Sigmoid colon (tissue), 7 donors: ENCODE results near the gene C14orf93. TPM values are rescaled to one million over a fixed set of nuclear protein-coding genes. Genes with fewer than 3 reads are reported as not detected.

Experiments used
- DNase-seq: peaks from one replicate; pipeline ENCODE4 v3.0.0-alpha.2; 2019
- H3K27ac ChIP-seq, 4 donors: fragments of 200-600 bp; sonication (generic); one replicate each; pipeline ENCODE4 v1.5.1; 2016 to 2019; ENCODE audit warnings: mild to moderate bottlenecking in 1 of 4
- H3K27me3 ChIP-seq, 3 donors: fragments of 200-600 bp; sonication (generic); one replicate each; pipeline ENCODE4 v1.5.1; 2019; ENCODE audit warnings: mild to moderate bottlenecking in 1 of 3
- H3K36me3 ChIP-seq, 4 donors: fragments of 200-600 bp; sonication (generic); one replicate each; pipeline ENCODE4 v1.5.1; 2016 to 2019
- H3K4me1 ChIP-seq, 4 donors: fragments of 200-600 bp; sonication (generic); one replicate each; pipeline ENCODE4 v1.5.1; 2017 to 2019
- H3K4me3 ChIP-seq, 4 donors: fragments of 200-600 bp; sonication (generic); one replicate each; pipeline ENCODE4 v1.5.1; 2017 to 2019; ENCODE audit warnings: mild to moderate bottlenecking in 2 of 4, moderate library complexity in 1 of 4
- H3K9me3 ChIP-seq, 4 donors: fragments of 200-600 bp in 3 of 4; sonication (generic) in 3 of 4; one replicate each; pipeline versions ENCODE4 v1.5.1 to v1.6.1; 2013 to 2019
- CTCF ChIP-seq, 4 experiments: fragments of 450-650 bp in 3 of 4; fragments of 200-600 bp in 1 of 4; IDR thresholded peaks; one replicate each; pipeline ENCODE4 v1.5.1; 2016 to 2019; ENCODE audit warnings: antibody characterized with exemption in 4 of 4, mild to moderate bottlenecking in 3 of 4, moderate library complexity in 2 of 4
- EP300 ChIP-seq, 4 donors: sonication (generic); formaldehyde crosslinking; IDR thresholded peaks; one replicate each; pipeline ENCODE4 v1.6.1; 2017; ENCODE audit warnings: antibody characterized with exemption in 4 of 4
- POLR2A ChIP-seq, 2 donors: fragments of 450-650 bp; IDR thresholded peaks; one replicate each; pipeline ENCODE4 v1.6.1; 2016; ENCODE audit warnings: antibody characterized with exemption in 2 of 2, mild to moderate bottlenecking in 2 of 2, moderate library complexity in 2 of 2
- POLR2AphosphoS5 ChIP-seq, 4 donors: sonication (generic); formaldehyde crosslinking; IDR thresholded peaks; one replicate each; pipeline ENCODE4 v1.6.1; 2017; ENCODE audit warnings: antibody characterized with exemption in 4 of 4
- WGBS, 2 donors: extraction: QIAGEN DNeasy Blood & Tissue Kit; methylation state at CpG; one replicate each; pipeline ENCODE4 v1.1.7; 2013; 5-methylcytosine and 5-hydroxymethylcytosine counted together
- intact Hi-C: fragments of 100-400 bp; cut with DNase I; formaldehyde crosslinking; loops from one replicate; pipeline ENCODE4 v1.15.1; 2023
- polyA plus RNA-seq, 3 donors: library from polyadenylated mRNA; stranded (reverse); fragments of 200-250 nt; gene quantifications; one replicate each; pipeline ENCODE4 v1.2.3, GENCODE V29; 2013
- total RNA-seq, 4 donors: library from RNA; depleted of rRNA; stranded (reverse); fragments of >200 nt; gene quantifications; one replicate each; pipeline ENCODE4 v1.1.0, GENCODE V29; 2016
- donor health status: healthy with polysubstance abuse.
- donor health status: Bipolar disorder and iron deficiency.
- donor health status: healthy.

C14orf93 gene
- total and polyA plus RNA-seq, 7 donors, result 7.4 to 19.9 (median 10.6) TPM

GRCh38 chr14:22982477-22983245, 27.3 kb downstream of the C14orf93 start, which contains the start of gene AJUBA:
Gene AJUBA (minus strand): TSS chr14:22982551. CDS start chr14:22982266, 285 bp downstream.
- TF ChIP-seq POLR2AphosphoS5 (IDR thresholded peaks at IDR 0.05) (peak; percentile 12 to 67 (median 51)), CTCF (IDR thresholded peaks at IDR 0.05) (peak in 1 of 4 experiments; percentile 18), EP300 (IDR thresholded peaks at IDR 0.05) (no peak), POLR2A (IDR thresholded peaks at IDR 0.05) (peak; percentile 14 to 33)
- H3K4me1 ChIP-seq, result peaks cover 0 to 52% (median 33%) of the 10 kb centered on the region in 4 donors
- WGBS, 2 donors, result 1% methylated on average over 48 of the region's 48 CpGs
- H3K27ac ChIP-seq, result peak within 1 kb of the TSS; percentile 80 to 88 (median 84)
- peaks cover 0 to 6% (median 0%) of the 10 kb centered on the region in 3 donors for H3K27me3 ChIP-seq
- peak; percentile 93 for DNase-seq
- no peaks in the 10 kb centered on the region for H3K9me3 ChIP-seq
- peaks cover 0 to 4% (median 0%) of the 10 kb centered on the region in 4 donors for H3K36me3 ChIP-seq
- intact Hi-C loops, result loop anchor here (2.0 to 10.0 kb wide), 4 partner anchors 24 to 418 kb away; partner anchors contain the start of genes LRP10 and PRMT5
- peak within 1 kb of the TSS; percentile 62 to 80 (median 74) for H3K4me3 ChIP-seq

- H3K27ac ChIP-seq, result peak overlapping the region; percentile 80 to 88 (median 84)
- no peak for TF ChIP-seq POLR2A (IDR thresholded peaks at IDR 0.05)
- TF ChIP-seq POLR2AphosphoS5 (IDR thresholded peaks at IDR 0.05), result no peak
- no peak for TF ChIP-seq CTCF (IDR thresholded peaks at IDR 0.05)
- no peak for TF ChIP-seq EP300 (IDR thresholded peaks at IDR 0.05)
- no peak for DNase-seq
- H3K27me3 ChIP-seq, result peaks cover 0 to 6% (median 0%) of the 10 kb centered on the region in 3 donors
- intact Hi-C loops, result loop anchor here (2.0 to 10.0 kb wide), 4 partner anchors 25 to 417 kb away; partner anchors contain the start of genes LRP10 and PRMT5
- H3K4me1 ChIP-seq, result peaks cover 0 to 59% (median 39%) of the 10 kb centered on the region in 4 donors
- 1% methylated on average over 51 of the region's 51 CpGs for WGBS, 2 donors
- no peaks in the 10 kb centered on the region for H3K9me3 ChIP-seq
- no peaks in the 10 kb centered on the region for H3K36me3 ChIP-seq
- peak overlapping the region; percentile 62 to 80 (median 74) for H3K4me3 ChIP-seq
These were observed 28.0 kb downstream of the C14orf93 start for GRCh38 chr14:22981876-22982476.

- no peak for DNase-seq
- peak overlapping the region; percentile 62 to 80 (median 74) for H3K4me3 ChIP-seq
- H3K4me1 ChIP-seq, result peaks cover 0 to 64% (median 45%) of the 10 kb centered on the region in 4 donors
- no peaks in the 10 kb centered on the region for H3K9me3 ChIP-seq
- H3K27ac ChIP-seq, result peak overlapping the region; percentile 80 to 88 (median 84)
- WGBS, 2 donors, result 5 to 7% methylated on average over 76 of the region's 76 CpGs
- intact Hi-C loops, result loop anchor here (5.0 to 10.0 kb wide), 2 partner anchors 109 to 416 kb away; partner anchors contain the start of gene LRP10
- no peak for TF ChIP-seq POLR2AphosphoS5 (IDR thresholded peaks at IDR 0.05)
- TF ChIP-seq CTCF (IDR thresholded peaks at IDR 0.05), result no peak
- H3K36me3 ChIP-seq, result no peaks in the 10 kb centered on the region
- H3K27me3 ChIP-seq, result peaks cover 0 to 6% (median 0%) of the 10 kb centered on the region in 3 donors
These were observed 28.7 kb downstream of the C14orf93 start for GRCh38 chr14:22981090-22981875.

GRCh38 chr14:22980672-22981089, 29.3 kb downstream of the C14orf93 start:
- Histone ChIP-seq H3K9me3 (no peaks in the 10 kb centered on the region), H3K36me3 (no peaks in the 10 kb centered on the region), H3K4me1 (peaks cover 0 to 64% (median 45%) of the 10 kb centered on the region in 4 donors), H3K27me3 (peaks cover 0 to 6% (median 0%) of the 10 kb centered on the region in 3 donors), H3K27ac (peak overlapping the region; percentile 24 to 88 (median 80)), H3K4me3 (peak overlapping the region in 3 of 4 donors; percentile 72 to 80 (median 77))
- TF ChIP-seq EP300 (IDR thresholded peaks at IDR 0.05) (no peak), CTCF (IDR thresholded peaks at IDR 0.05) (no peak), POLR2AphosphoS5 (IDR thresholded peaks at IDR 0.05) (no peak), POLR2A (IDR thresholded peaks at IDR 0.05) (no peak)
- 1 to 2% methylated on average over 41 of the region's 41 CpGs for WGBS, 2 donors
- no peak for DNase-seq
- intact Hi-C loops, result loop anchor here (5.0 to 10.0 kb wide), 2 partner anchors 108 to 416 kb away; partner anchors contain the start of gene LRP10
